SK-N-SH treated with all-trans-retinoic acid at 6 μM for 48 hours (cell line): ENCODE results near the gene STK17B.

ENCODE experiments used
- CREB5 ChIP-seq: fragments of 250-450 bp; sonication (Bioruptor Pico); IDR thresholded peaks from 2 replicates; pipeline ENCODE4 v1.5.1; 2020; ENCODE audit warnings: low read depth, mild to moderate bottlenecking, moderate library complexity
- OSR1 ChIP-seq: fragments of 250-450 bp; sonication (Bioruptor Pico); IDR thresholded peaks from 2 replicates; pipeline ENCODE4 v1.8.0; 2022; ENCODE audit warnings: moderate library complexity, mild to moderate bottlenecking, inconsistent platforms
- PATZ1 ChIP-seq: fragments of 250-450 bp; sonication (Bioruptor Pico); IDR thresholded peaks from 2 replicates; pipeline ENCODE4 v1.8.0; 2020; ENCODE audit warnings: mild to moderate bottlenecking, moderate library complexity, borderline replicate concordance
- PPARA ChIP-seq: fragments of 250-450 bp; sonication (Bioruptor Pico); IDR thresholded peaks from 2 replicates; pipeline ENCODE4 v1.5.0; 2020; ENCODE audit warnings: mild to moderate bottlenecking, borderline replicate concordance
- ZNF70 ChIP-seq: fragments of 450-650 bp; formaldehyde crosslinking; IDR thresholded peaks from 2 replicates; pipeline ENCODE4 v1.5.0; 2020; ENCODE audit warnings: mild to moderate bottlenecking, moderate library complexity

GRCh38 chr2:196086517-196087368, 84.6 kb downstream of the STK17B start:
- TF ChIP-seq PPARA (CRISPR knock-in tag) (no peak), PATZ1 (CRISPR knock-in tag) (no peak), OSR1 (no peak), ZNF70 (no peak), CREB5 (no peak)
